GM21723 (cell line): Measurements from ENCODE around the gene PLA2G12A.
A peak's percentile ranks its signal among the peaks of the same experiment; 100 is the strongest.

Experiments used
- ATAC-seq: cut with Tn5 transposase; IDR thresholded peaks from one replicate; pipeline ENCODE4 v1.9.1; 2021; ENCODE audit warnings: mild to moderate bottlenecking, moderate library complexity; ENCODE audit not compliant: unreplicated experiment

Gene PLA2G12A

DNA sequence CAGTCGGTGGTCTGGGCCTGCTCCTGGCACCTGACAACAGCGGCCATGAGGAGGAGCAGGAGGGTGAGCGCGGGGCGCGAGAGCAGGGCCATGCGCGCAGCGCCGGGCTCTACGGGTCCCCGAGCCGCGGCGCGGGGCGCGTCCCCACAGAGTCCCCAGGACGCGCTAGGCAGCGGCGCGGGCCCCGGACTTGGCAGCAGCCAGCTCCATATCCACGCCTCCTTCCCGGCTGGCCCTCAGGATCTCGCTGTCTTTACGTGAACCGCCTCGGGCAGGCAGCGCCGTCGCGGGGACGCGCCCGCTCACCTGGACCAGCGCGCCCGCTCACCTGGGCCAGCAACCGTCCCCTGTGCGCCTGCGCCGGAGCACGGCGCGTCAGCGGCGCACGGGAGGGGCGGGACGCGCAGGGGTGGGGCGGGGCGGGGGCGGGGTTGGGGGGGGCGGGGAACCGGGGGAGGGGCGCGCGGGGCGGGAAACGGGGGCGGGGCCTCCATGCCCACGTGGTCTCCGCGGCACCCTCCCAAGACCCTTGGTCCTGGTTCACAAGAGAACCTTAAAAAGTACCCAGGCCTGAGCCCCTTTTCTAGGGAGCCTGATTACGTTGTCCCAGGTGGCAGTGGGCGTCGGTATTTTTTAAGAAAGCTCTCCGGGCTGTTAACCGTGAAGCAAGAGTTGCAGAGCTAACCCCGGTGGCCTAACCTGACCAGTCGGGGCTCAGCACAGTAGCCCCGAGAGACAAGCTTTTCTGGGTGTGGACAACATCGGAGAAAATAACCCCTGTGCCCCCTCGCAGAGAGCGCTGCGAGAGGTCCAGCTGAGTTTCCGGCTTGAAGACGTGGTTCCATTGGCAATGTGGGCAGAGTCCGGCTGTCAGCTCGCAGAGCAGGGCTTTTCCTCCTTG, at the start of gene PLA2G12A:
Gene PLA2G12A (minus strand): TSS at position 353 of the 901 bp plus-strand sequence. CDS start 261 bp downstream, at position 92.
- ATAC-seq: peak; percentile 81

DNA sequence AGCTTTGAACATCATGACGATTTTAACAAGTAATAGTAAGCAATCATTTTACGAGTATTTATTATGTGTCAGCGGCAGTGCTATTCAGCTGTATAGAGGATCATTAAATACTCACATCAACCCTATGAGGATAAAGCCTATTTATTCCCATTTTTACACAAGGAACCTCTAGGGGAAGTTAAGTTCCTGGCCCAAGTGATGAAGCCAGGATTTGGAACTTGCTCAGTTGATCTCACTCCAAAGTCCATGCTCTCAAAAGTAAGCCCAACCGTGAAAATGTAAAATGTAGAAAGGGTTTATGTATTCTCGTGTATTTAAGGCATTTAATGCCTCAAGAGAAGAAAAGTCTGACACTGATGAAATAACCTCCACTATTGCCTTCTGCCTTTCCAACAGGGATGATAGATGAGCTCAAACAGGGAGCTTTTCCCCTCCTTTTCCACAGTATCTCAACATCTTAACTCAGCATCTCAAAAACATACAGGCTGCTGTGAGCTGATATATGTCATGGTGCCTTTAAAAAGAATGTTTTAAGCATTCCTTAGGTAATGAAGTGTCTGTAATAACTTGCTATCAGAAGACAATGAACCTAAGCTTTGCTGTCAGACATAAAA, 35.0 kb upstream of the PLA2G12A start:
- no peak for ATAC-seq

DNA sequence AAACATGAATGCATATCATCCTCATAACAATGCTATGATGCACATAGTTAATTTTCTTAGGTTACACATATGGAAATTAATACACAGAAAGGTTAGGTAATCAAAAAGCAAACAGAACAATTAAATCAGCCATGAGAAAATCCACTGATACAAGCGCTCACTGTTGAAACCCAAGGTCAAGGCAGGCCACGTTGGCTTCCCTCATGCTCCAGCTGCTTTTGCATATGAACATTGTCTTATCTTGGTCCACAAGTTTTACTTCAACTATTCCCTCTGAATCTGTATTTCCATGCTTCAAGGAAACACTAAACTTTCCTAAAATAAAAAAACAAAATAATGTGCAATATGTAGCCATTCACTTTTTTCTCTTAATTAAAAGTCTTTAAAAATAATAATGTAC, 34.5 kb upstream of the PLA2G12A start:
- no peak for ATAC-seq

DNA sequence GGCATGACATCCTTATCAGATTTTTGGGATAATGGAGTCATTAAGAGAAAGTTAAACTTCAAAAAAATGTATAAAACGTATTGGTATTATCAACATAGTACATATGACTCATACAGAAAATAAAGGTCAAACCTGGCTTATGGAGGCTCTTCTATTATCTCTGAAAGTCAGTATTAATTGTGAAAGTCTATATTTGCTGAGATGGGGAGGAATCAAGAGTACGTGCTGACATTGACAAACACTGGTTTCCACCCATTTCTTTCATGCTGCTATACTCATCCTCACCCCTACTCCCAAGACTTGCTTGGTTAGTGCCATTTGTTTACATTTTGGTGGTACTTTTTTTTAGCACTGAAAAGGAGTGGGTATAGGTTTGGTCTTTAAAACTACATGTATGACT, 30.8 kb upstream of the PLA2G12A start:
- no peak for ATAC-seq

DNA sequence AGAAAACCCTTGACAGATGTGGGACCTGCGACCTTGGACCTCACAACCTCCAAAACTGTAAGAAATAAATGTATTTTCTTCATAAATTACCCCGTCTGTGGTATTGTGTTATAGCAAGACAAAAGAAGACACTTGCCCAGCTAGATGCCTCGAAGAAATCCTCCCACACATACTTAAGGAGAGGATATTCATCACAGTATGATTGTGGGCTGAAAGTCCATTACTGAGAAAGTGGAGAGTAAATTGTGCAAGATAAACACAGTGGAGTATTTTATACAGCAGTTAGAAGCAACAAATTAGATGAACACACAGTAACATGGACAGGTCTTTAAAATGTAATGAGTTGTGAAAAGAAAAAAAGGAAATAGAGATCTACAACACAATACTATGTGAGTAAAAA, 25.8 kb upstream of the PLA2G12A start:
- no peak for ATAC-seq

DNA sequence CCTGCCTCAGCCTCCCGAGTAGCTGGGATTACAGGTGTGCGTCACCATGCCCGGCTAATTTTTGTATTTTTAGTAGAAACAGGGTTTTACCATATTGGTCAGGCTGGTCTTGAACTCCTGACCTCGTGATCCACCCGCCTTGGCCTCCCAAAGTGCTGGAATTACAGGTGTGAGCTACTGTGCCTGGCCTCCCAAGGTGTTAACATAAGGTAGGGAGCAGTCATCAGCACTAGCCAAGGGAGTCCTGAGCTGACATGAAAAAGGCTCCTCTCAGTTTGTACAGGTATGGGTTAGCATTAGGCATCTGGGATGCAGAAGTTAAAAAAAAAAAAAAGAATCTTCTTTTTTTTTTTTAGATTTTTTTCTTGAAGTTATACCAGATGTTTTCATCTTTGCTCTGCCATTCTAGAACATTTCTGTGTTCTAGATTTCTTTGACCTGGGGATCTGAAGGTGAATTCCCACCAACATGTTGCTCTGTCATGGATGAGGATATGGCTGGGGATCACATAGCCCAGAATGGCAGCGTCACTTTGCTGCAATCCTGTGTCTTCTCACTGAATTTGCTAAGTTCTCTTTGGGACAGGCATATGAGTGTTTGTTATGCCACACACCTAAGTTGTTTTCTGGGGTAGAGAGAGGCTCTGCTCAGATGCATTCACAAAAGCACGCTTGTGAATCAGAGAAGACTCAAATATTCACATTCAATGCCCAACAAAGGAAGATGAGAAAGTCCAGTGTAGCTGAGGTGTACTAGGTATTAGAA, 24.4 kb upstream of the PLA2G12A start:
- no peak for ATAC-seq

DNA sequence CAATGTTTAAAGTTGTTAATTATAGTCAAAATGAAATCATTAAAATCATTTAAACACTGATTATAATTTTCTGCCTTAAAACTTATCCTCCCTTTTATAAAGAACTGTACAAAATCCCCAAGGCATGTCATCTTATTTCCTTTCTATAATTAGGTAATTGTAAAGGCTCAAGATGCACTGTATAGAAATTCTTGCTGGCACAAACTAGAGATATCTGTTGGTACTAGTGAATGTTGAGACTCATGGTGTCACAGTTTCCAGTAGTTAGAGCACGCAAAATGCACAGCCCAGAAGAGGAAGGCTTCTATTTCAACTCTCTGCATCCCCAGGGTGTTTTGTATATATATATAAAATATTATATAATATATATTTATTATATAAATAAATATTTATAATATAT, 22.7 kb upstream of the PLA2G12A start:
- ATAC-seq: no peak

DNA sequence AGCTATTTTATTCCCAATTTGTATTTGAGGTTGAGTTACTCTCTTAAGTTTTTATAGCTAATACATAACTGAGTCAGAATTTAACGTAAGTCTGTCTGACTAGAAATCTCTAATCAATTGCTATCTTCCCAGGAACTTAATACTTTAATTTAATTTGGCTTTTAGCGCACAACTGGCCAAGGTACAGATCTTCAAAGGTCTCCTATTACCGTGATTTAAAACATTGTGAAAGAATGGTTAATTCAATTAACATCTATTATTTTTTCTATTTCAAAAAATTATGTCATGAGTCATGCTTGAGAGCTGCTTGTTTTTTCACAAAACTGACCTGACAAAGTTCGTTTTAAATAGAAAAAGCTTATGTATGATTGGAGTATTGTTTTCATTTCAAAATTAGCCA, 22.0 kb upstream of the PLA2G12A start:
- ATAC-seq: no peak

DNA sequence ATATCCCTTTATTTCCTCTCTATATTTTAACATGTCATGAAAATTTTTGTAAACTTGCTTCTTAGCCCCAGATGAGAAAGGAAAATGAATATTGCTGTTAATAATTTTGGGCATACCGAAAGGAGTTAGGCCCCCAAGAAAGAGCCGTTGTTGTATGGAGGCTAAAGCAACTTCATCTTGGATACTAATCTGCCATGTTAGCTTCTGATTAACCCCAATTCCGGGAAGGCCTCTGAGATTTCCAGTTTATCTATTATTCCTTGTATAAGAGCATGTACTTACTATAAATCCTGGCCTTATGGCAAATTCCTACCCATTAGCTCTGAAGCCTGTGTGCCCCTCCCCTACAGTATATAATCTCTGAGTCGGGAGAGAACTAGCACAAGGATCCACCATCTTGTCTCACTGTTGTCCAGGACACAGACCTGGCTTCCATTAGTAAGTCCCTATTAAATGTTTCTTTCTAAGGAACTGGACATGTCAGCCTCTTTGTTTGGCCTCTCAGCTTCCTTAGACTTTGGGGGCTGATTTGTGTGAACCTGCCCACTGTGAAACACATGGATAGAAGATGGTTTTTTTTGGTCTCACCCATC, 20.9 kb upstream of the PLA2G12A start:
- no peak for ATAC-seq

DNA sequence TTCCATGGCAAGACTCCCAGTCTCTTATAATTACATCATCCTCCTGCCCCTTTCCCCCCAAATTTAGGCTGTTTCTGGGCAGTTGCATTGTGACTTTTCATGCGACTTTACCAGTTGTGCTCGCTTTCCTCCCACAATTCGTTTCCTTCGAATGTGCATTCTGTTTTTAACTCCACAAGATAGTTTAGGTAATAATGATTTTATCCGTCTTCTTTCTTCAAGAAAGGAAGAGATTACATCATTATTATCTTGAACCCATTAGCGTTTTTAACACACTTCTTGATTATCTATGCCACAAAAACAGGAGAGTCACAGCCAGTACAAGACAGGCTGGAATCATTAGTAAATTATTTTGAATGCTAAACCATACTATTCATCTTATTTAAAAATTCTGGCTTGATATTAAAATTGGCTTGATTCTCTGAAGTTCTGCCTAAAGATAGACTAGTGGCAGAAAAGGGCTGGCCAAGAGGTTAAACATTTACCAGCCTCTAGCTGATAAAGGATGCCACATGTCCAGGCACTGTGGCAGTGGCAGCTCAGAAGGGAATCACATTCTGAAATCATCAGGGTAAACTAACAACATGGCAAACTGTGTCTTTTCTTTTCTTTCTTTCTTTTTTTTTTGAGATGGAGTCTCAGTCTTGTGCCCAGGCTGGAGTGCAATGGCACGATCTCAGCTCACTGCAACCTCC, 19.7 kb upstream of the PLA2G12A start:
- ATAC-seq: no peak

DNA sequence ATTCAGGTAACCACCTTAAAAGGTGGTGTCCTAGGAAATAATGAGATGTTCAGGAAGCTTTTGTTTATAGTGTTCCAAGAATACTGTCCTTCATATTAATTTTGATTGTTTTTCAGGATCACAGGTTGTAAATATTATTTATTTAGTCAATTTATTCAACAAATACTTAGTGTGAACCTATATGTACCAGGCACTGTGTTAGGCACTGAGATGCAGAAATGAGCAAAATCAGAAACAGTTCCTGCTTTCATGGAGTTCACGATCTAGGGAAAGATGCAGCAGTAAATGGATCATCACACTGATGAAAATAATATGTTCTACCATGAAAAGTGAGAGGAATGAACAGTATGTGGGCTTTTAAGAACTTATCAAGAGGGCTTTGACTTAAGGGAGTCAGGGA, 18.2 kb upstream of the PLA2G12A start:
- ATAC-seq: no peak

DNA sequence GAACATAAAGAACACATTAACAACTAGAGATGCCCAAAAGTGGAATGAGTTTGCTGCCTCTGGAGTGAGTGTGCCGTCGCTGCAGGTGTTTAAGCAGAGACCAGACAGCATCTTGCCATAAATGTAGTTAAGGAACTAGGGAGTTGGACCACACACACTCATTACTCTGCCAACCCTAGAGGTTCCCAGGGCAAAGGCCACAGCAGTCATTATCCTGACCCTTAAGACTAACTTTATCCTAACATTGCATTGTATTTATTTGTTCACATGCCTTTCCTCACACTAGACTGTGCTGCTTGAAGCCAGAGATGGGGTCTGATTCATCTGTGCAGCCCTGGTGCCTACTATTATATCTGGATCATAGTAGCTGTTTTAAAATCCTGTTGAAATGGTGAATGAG, 16.9 kb upstream of the PLA2G12A start:
- no peak for ATAC-seq

DNA sequence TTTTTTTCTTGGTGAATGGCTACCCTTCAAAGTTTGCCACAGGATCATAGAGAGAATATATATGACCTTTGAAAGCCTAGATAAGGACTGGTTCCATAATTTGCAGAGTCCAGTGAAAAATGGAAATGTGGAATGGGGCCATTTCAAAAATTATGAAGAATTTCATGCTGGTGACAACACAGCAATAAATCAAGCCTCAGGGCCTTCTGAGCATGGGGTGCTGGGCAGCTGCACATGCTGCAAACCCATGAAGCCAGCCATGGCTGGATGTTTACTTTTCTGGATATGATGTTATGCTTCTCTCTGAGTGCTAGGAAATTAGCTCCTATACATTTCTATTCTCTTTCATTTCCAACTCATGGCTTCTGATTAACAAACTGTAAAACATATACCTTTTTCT, 16.0 kb upstream of the PLA2G12A start:
- no peak for ATAC-seq

DNA sequence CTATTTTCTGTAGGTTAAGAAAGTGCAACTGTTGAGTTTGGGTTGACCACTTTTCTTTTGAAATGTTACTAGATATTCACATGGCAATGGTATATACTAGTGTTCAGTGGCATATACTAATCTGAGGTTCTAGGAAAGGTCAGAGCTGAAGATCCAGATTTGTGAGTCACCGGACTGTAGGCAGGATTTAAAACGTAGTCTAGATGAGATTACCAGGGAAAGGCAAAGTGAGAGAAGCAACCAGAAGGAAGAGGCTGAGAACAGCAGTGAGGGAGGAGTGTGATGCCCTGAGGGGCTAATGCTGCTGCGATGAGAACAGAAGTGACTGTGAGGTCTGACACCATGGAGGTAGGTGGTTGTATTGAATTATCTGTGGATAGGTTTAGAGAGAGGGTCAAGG, 9.7 kb upstream of the PLA2G12A start:
- ATAC-seq: no peak

DNA sequence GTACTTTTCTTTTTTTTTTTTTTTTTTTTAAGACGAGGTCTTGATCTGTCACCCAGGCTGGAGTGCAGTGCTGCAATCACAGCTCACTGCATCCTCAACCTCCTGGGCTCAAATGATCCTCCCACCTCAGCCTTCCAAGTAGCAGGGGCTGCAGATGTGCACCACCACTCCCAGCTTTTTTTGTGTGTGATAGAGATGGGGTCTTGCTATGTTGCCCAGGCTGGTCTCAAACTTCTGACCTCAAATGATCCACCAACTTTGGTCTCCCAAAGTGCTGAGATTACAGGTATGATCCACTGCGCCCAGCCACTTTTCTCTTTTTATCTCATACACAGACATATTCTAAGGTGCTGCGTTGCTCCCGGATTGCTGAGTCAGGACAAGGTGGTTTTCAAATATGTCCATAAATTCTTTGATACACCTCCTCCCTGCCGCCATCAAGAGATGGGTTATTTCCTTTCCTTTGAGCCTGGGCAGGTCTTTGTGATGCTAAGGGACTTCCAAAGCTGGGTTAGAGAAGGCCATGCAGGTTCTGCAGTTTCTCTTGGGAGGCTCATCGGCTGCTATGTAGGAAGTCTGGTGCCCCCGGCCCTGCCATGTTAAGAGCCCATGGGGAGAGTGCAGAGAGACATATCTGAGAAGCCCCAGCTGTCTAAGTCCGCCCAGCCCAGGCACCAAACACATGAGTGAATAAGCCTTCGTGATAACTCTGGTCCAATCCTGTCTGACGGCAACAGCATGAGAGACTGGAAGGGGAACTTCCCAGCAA, 8.4 kb upstream of the PLA2G12A start:
- no peak for ATAC-seq

DNA sequence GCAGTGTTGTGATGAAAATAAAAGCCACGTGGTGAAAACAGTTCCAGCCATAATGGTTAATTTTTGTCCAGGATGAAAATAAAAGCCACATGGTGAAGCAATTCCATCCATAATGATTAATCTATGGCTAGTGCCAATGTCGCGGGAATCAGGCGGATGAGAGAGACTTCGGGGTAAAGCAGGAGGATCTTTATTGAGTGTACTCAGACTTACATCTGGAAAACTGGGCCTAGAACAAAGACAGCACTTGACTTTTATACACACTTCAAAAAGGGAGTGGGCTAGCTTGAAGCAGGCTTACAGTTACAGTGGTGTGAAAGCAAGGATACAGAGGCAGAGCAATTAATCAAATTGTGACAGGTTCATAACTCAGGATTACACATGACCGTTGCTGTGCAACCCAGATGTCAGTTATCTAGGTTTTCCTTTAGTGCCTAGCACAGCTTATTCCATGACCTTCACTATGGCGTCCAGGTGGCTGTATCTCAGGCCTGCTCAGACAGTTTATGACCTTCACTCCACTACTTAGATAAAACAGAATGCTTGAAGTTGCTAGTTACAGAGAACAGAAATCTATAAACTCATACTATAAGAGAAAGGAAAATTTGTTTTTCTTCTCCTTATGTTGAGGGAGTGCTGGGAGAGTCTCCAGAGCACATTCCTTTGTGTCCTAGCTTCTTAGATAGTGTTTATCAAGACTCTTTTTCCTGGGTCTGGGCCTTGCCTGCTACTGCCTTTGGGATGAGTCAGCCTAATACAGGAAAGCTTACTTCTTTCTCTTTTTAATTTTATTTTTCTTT, 5.9 kb upstream of the PLA2G12A start:
- no peak for ATAC-seq

DNA sequence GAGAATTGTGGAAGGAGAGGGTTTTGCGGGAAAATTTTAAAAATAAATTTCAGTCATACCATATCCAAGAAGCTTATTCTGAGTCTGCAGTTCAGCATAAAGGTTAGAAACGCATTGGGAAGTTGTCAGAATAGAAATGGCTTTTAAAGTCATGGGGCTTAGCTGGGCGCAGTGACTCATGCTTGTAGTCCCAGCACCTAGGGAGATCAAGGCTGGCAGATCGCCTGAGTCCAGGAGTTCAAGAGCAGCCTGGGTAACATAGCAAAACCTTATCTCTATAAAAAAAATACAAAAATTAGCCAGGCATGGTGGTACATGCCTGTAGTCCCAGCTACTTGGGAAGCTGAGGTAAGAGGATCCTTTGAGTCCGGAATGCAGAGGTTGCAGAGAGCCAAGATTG, 3.9 kb upstream of the PLA2G12A start:
- no peak for ATAC-seq

DNA sequence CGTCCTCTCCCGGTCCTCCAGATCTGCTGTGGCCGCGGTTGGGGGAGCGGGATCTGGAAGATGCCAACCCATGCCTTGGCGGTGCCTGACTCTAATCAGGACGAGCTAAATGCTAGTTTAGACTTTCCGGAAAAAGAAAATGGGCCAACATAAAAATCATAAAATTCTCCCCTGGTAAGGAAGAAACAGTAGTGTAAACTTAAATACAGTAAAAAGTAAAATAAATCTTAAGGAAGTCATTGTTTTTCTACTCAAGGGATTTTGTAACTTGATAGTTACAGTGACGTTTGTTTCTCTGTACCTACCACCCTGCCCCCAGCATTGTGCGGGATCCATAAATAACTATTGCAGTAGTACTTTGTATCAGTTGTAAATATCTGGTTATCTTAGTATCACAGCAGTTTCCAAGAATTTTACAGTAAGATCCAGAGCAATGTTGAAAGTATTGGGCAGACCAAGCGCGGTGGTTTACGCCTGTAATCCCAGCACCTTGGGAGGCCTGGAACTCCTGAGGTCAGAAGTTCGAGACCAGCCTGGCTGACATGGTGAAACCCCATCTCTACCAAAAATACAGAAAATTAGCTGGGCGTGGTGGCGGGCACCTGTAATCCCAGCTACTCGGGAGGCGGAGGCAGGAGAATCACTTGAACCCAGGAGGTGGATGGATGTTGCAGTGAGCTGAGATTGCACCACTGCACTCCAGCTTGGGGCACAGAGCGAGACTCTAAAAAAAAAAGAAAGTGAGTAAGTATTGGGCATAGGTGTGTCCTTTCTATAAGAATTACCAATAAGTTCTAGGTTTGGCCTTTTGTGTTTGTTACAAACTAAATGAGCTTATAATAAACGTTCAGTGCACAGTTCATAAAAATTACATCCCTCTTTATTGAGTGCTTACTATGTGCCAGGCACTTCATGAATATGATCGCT, 1.0 kb upstream of the PLA2G12A start:
- no peak for ATAC-seq
